ENCODE data around the gene TRAPPC14. TPM values are rescaled to one million over a fixed set of nuclear protein-coding genes. Genes with fewer than 3 reads are reported as not detected.

TRAPPC14 gene
- total RNA-seq, 2 donors from 2014 or later, result 24.7 to 30.0 TPM

DNA sequence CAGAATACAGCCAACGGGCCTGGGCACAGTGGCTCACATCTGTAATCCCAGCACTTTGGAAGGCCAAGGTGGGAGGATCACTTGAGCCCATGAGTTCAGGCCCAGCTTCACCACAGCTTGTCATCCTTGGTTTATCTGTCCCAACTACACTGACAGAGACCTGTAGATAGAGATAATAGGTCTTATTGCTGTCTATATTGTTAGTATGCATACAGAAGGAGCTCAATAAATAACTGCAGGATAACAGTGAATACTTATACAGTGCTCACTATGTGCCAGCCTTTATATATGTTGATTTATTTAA is 37.8 kb downstream of the TRAPPC14 start:
- H3K4me1 Mint-ChIP-seq, result peaks cover 8% of the 10 kb centered on the region
- H3K27ac Mint-ChIP-seq, result peak overlapping the region; percentile 99
- Histone ChIP-seq H3K27me3 (ENCODE audit: control insufficient read depth, insufficient read depth, low read length, poor library complexity, severe bottlenecking) (no peaks in the 10 kb centered on the region), H3K27ac (ENCODE audit: low read depth, low read length) (no peak overlapping the region), H3K36me3 (ENCODE audit: control insufficient read depth, insufficient read depth, low read length) (peaks cover 5% of the 10 kb centered on the region), H3K9ac (ENCODE audit: extremely low read depth, low read length, poor library complexity, severe bottlenecking) (no peak overlapping the region), H3K4me3 (ENCODE audit: low read length) (peak overlapping the region; percentile 95), H3K9me3 (ENCODE audit: control insufficient read depth, low read length) (no peaks in the 10 kb centered on the region), H3K4me1 (ENCODE audit: control insufficient read depth, insufficient read depth, low read length) (no peaks in the 10 kb centered on the region)
- H3K27me3 Mint-ChIP-seq (ENCODE audit: insufficient read depth), result no peaks in the 10 kb centered on the region
- peak overlapping the region; percentile 99 for H3K4me3 Mint-ChIP-seq
- WGBS, 2 experiments (ENCODE audit: insufficient coverage in 1 of 2, insufficient read length in 1 of 2), result 58 to 80% methylated on average over 1 of the region's 1 CpG
- no peak for TF ChIP-seq CTCF (conservative IDR thresholded peaks at IDR 0.05)
- H3K36me3 Mint-ChIP-seq (ENCODE audit: low read depth), result peaks cover 16% of the 10 kb centered on the region
- no peaks in the 10 kb centered on the region for H3K9me3 Mint-ChIP-seq
- DNase-seq, result no peak

DNA sequence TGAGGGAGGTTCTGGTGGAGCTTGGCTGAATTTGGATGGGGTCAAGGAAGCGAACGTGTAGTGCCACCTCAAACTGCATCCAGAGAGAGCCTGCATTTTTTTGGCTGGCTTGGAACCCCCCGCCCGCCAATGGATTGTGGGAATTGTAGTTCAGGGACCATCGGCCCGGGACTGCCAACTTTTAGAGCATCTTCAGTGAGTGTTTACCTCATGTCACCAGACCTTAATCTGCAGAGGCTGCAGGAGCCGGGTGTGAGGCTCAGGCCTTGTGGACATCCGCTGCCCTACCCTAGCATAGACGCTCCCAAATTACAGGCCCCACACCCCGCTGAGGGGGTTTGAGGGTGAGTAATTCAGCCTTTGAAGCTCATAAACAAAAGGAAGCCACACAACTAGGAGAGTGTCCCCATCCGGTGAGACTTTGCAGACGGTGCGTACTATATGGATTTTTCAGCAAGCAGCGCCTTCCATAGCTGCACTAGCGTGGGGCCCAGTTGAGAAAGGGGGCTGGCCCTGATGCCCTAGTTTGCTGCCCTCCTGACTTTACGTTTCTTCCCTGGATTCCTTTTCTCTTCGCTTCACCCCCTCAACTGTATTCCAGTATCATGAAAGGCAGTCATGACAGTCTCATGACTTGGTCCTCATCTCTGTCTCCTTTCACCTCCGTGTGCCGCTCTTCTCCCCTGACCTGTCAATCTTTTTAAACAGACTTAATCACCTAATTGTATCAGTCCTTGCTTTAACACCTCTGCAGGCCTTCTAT is 38.4 kb downstream of the TRAPPC14 start:
- Mint-ChIP-seq H3K9me3 (no peaks in the 10 kb centered on the region), H3K27me3 (ENCODE audit: insufficient read depth) (no peaks in the 10 kb centered on the region), H3K4me3 (peak overlapping the region; percentile 99), H3K4me1 (peaks cover 8% of the 10 kb centered on the region), H3K27ac (peak overlapping the region; percentile 99), H3K36me3 (ENCODE audit: low read depth) (peaks cover 17% of the 10 kb centered on the region)
- H3K9me3 ChIP-seq (ENCODE audit: control insufficient read depth, low read length), result no peaks in the 10 kb centered on the region
- H3K27me3 ChIP-seq (ENCODE audit: control insufficient read depth, insufficient read depth, low read length, poor library complexity, severe bottlenecking), result no peaks in the 10 kb centered on the region
- peaks cover 6% of the 10 kb centered on the region for H3K36me3 ChIP-seq (ENCODE audit: control insufficient read depth, insufficient read depth, low read length)
- peak overlapping the region; percentile 95 for H3K4me3 ChIP-seq (ENCODE audit: low read length)
- 19 to 33% methylated on average over 12 to 19 of the region's 19 CpGs for WGBS, 2 experiments (ENCODE audit: insufficient coverage in 1 of 2, insufficient read length in 1 of 2)
- DNase-seq, result peak; percentile 90
- no peak for TF ChIP-seq CTCF (conservative IDR thresholded peaks at IDR 0.05)
- H3K4me1 ChIP-seq (ENCODE audit: control insufficient read depth, insufficient read depth, low read length), result no peaks in the 10 kb centered on the region
- H3K27ac ChIP-seq (ENCODE audit: low read depth, low read length), result no peak overlapping the region
- peak overlapping the region; percentile 88 for H3K9ac ChIP-seq (ENCODE audit: extremely low read depth, low read length, poor library complexity, severe bottlenecking)

GRCh38 chr7:100119072-100119969 is 39.2 kb downstream of the TRAPPC14 start, which contains the start of the genes CNPY4 and TAF6:
TSS of gene CNPY4 (plus strand) at chr7:100119634. CDS start at chr7:100119745, 111 bp downstream.
TSS of gene TAF6 (minus strand) at chr7:100119358. CDS start at chr7:100114209, 5,149 bp downstream.
- peak within 1 kb of the TSS; percentile 88 for H3K9ac ChIP-seq (ENCODE audit: extremely low read depth, low read length, poor library complexity, severe bottlenecking)
- 0 to 1% methylated on average over 25 to 47 of the region's 49 CpGs for WGBS, 2 experiments (ENCODE audit: insufficient coverage in 1 of 2, insufficient read length in 1 of 2)
- H3K4me3 Mint-ChIP-seq, result peak within 1 kb of the TSS; percentile 99
- H3K4me3 ChIP-seq (ENCODE audit: low read length), result peak within 1 kb of the TSS; percentile 95
- H3K9me3 ChIP-seq (ENCODE audit: control insufficient read depth, low read length), result no peaks in the 10 kb centered on the region
- peaks cover 17% of the 10 kb centered on the region for H3K36me3 Mint-ChIP-seq (ENCODE audit: low read depth)
- no peak for TF ChIP-seq CTCF (conservative IDR thresholded peaks at IDR 0.05)
- H3K4me1 ChIP-seq (ENCODE audit: control insufficient read depth, insufficient read depth, low read length), result no peaks in the 10 kb centered on the region
- peak; percentile 98 for DNase-seq
- H3K36me3 ChIP-seq (ENCODE audit: control insufficient read depth, insufficient read depth, low read length), result peaks cover 13% of the 10 kb centered on the region
- no peaks in the 10 kb centered on the region for H3K27me3 Mint-ChIP-seq (ENCODE audit: insufficient read depth)
- H3K9me3 Mint-ChIP-seq, result no peaks in the 10 kb centered on the region
- H3K27me3 ChIP-seq (ENCODE audit: control insufficient read depth, insufficient read depth, low read length, poor library complexity, severe bottlenecking), result no peaks in the 10 kb centered on the region
- H3K27ac ChIP-seq (ENCODE audit: low read depth, low read length), result peak within 1 kb of the TSS; percentile 99
- peaks cover 8% of the 10 kb centered on the region for H3K4me1 Mint-ChIP-seq
- H3K27ac Mint-ChIP-seq, result peak within 1 kb of the TSS; percentile 99

All from endodermal cell (in vitro differentiated cells).